ENCODE data around the gene DUSP15. TPM values are rescaled to one million over a fixed set of nuclear protein-coding genes. Genes with fewer than 3 reads are reported as not detected.

Gene DUSP15
- polyA plus RNA-seq, 2 of the 4 experiments (the other 2 are of a cell fraction), result 0.53 to 1.3 TPM

DNA sequence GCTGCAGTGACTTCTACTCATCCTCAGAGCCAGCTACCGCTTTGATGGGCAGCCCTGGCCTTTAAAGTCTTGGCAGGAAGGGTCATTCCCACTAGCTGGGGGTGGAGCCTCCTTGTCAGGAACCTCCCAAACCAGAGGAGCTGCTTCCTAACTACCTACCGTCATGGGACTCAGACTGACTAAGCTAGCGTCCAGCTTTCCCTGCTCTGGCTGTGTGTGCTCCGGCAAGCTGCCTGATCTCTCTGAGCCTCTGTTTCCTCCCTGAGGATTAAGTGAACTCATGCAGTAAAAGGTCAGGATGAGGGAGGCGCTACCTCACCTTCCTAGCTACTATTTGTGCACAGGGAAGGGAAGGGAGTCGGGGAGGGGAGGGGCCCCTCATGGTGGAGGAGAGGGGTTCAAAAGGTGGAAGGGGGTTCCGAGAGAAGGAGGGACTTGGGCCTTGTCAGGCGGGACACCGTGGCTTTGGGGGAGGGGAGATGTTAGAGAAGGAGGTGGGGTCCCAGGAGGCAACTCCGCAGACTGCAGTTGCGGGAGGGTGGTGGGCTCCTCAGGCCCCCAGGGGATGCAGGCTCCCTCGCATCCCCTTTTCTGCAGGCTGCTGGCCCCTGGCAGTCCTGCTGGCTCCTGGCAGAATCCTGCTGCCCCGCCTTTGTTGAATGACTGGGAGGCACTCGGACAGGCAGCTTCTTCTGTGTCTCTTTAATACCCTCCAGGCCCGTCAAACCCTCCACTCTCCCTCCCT lies 9.8 kb downstream of the DUSP15 start:
- H3K4me2 ChIP-seq, result peak overlapping the region; percentile 98
- FAIRE-seq, result no peak
- H3K9me3 ChIP-seq, result no peaks in the 10 kb centered on the region
- 30% methylated on average over 15 of the region's 15 CpGs for WGBS (ENCODE audit: missing lambda C conversion rate)
- H3K4me1 ChIP-seq, result peaks cover 15% of the 10 kb centered on the region
- H3K27ac ChIP-seq, result peak overlapping the region; percentile 28 to 82; a peak in 5 of 6 replicates
- peak overlapping the region; percentile 57 for H3K4me3 ChIP-seq
- TF ChIP-seq HOXA7 (CRISPR knock-in tag; IDR thresholded peaks at IDR 0.05), result no peak
- no peak for TF ChIP-seq HDAC2 (IDR thresholded peaks at IDR 0.05)
- TF ChIP-seq ZFP36 (IDR thresholded peaks at IDR 0.05; ENCODE audit: borderline replicate concordance, partially characterized antibody), result peak; percentile 47
- TF ChIP-seq, protein P1, sequence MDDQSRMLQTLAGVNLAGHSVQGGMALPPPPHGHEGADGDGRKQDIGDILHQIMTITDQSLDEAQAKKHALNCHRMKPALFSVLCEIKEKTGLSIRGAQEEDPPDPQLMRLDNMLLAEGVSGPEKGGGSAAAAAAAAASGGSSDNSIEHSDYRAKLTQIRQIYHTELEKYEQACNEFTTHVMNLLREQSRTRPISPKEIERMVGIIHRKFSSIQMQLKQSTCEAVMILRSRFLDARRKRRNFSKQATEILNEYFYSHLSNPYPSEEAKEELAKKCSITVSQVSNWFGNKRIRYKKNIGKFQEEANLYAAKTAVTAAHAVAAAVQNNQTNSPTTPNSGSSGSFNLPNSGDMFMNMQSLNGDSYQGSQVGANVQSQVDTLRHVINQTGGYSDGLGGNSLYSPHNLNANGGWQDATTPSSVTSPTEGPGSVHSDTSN (IDR thresholded peaks at IDR 0.05), result no peak
- TF ChIP-seq PHF8 (IDR thresholded peaks at IDR 0.05; ENCODE audit: borderline replicate concordance, low read depth), result no peak
- peak; percentile 16 to 59; a peak in 5 of 6 replicates for ATAC-seq
- ChIA-PET CTCF (interaction anchor here (0.7 to 11.6 kb wide), 11 partner anchors 8 to 231 kb away, joined by 3 to 193 read pairs (median 4); partner anchors contain the start of gene PDRG1), POLR2A (no interaction called here)
- peak in 1 of 2 experiments; percentile 44 for DNase-seq (ENCODE audit: low read depth in 1 of 2, low spot score in 1 of 2)

DNA sequence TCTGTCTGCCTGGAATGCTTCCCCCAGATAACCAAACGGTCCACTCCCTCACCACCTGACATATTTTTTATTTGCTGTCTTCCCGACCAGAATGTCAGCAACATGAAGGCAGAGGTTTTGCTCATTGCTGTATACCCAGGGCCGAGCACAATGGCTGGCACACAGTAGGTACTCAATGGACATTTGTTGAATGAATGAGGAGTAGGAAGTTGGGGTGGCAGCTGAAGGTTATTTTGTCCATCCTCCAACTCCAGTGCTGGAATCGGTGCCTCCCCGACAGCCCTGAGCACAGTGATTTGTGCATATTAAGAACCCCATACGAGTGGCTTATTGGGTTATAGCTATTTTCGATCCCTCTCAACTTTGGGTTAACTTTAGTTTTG lies 10.3 kb downstream of the DUSP15 start:
- TF ChIP-seq CBX2 (IDR thresholded peaks at IDR 0.05; ENCODE audit: borderline replicate concordance, low read depth), result no peak
- TF ChIP-seq CHD4 (IDR thresholded peaks at IDR 0.05; ENCODE audit: borderline replicate concordance), result no peak
- TF ChIP-seq, protein P2, sequence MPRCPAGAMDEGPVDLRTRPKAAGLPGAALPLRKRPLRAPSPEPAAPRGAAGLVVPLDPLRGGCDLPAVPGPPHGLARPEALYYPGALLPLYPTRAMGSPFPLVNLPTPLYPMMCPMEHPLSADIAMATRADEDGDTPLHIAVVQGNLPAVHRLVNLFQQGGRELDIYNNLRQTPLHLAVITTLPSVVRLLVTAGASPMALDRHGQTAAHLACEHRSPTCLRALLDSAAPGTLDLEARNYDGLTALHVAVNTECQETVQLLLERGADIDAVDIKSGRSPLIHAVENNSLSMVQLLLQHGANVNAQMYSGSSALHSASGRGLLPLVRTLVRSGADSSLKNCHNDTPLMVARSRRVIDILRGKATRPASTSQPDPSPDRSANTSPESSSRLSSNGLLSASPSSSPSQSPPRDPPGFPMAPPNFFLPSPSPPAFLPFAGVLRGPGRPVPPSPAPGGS (IDR thresholded peaks at IDR 0.05), result no peak
- TF ChIP-seq MAFK (IDR thresholded peaks at IDR 0.05; ENCODE audit: partially characterized antibody), result no peak
- TF ChIP-seq FOSL2 (IDR thresholded peaks at IDR 0.05), result no peak
- no peak for TF ChIP-seq FOSL2 (CRISPR knock-in tag; IDR thresholded peaks at IDR 0.05)
- TF ChIP-seq, protein P3, sequence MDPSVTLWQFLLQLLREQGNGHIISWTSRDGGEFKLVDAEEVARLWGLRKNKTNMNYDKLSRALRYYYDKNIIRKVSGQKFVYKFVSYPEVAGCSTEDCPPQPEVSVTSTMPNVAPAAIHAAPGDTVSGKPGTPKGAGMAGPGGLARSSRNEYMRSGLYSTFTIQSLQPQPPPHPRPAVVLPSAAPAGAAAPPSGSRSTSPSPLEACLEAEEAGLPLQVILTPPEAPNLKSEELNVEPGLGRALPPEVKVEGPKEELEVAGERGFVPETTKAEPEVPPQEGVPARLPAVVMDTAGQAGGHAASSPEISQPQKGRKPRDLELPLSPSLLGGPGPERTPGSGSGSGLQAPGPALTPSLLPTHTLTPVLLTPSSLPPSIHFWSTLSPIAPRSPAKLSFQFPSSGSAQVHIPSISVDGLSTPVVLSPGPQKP (IDR thresholded peaks at IDR 0.05; ENCODE audit: low read depth, low read length), result no peak
- no peak for TF ChIP-seq EP300 (IDR thresholded peaks at IDR 0.05)
- no peak for TF ChIP-seq HDAC2 (IDR thresholded peaks at IDR 0.05)
- TF ChIP-seq, protein P4, sequence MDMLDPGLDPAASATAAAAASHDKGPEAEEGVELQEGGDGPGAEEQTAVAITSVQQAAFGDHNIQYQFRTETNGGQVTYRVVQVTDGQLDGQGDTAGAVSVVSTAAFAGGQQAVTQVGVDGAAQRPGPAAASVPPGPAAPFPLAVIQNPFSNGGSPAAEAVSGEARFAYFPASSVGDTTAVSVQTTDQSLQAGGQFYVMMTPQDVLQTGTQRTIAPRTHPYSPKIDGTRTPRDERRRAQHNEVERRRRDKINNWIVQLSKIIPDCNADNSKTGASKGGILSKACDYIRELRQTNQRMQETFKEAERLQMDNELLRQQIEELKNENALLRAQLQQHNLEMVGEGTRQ (IDR thresholded peaks at IDR 0.05), result no peak
- no peak for TF ChIP-seq RCOR1 (IDR thresholded peaks at IDR 0.05; ENCODE audit: low read depth, low read length)
- no peak for TF ChIP-seq KDM5A (IDR thresholded peaks at IDR 0.05)
- H3K4me3 ChIP-seq, result no peak overlapping the region
- ATAC-seq (no peak), DNase-seq (ENCODE audit: low read depth in 1 of 2, low spot score in 1 of 2) (no peak), FAIRE-seq (no peak)
- no peaks in the 10 kb centered on the region for H3K9me3 ChIP-seq
- H3K27ac ChIP-seq, result no peak overlapping the region
- ChIA-PET CTCF (interaction anchor here (0.6 to 11.6 kb wide), 9 partner anchors 7 to 240 kb away, joined by 3 to 193 read pairs (median 4); partner anchors contain the start of gene PDRG1), POLR2A (no interaction called here)
- WGBS (ENCODE audit: missing lambda C conversion rate), result 64% methylated on average over 7 of the region's 7 CpGs
- H3K4me2 ChIP-seq, result peak overlapping the region; percentile 98; the same call in 2 of the 3 replicates
- peaks cover 15% of the 10 kb centered on the region for H3K4me1 ChIP-seq

DNA sequence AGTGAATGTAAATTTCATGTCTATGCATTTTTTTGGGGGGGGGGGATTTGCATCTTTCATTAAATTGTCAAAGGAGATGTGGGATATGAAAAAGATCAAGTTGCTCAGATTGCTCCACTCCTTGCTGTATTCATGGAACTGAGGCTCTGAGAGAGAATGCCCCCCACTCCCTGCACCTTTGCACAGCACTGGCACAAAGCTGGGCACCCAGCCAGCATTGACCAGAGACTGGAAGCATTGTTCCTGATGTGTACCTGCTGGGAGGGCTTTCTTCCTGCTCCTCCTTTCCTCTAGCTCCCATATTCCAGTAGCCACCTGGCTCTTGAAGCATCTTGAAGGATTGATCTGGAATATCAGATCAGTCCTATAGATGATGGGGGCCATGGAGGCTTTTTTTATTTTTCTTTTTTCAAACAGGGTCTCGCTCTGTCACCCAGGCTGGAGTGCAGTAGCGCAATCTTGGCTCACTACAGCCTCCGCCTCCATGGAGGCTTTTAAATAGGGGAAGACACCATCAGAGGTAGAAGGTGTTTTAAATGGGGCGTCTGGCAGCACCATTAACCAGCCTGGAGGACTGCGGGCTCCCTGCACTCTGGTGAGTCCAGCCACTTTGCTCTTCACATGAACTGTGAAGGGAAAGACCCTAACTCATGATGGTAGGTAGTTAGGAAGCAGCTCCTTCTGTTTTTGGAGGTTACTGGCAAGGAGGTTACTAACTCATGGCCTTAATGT lies 10.9 kb downstream of the DUSP15 start:
- CTCF ChIA-PET, result interaction anchor here (0.6 to 11.6 kb wide), 8 partner anchors 12 to 240 kb away, joined by 3 to 193 read pairs (median 5); partner anchors contain the start of gene PDRG1
- Histone ChIP-seq H3K27ac (no peak overlapping the region), H3K4me1 (peaks cover 15% of the 10 kb centered on the region), H3K4me2 (no peak overlapping the region), H3K9me3 (no peaks in the 10 kb centered on the region), H3K4me3 (no peak overlapping the region)
- TF ChIP-seq SMC3 (IDR thresholded peaks at IDR 0.05), result no peak
- TF ChIP-seq, protein P5, sequence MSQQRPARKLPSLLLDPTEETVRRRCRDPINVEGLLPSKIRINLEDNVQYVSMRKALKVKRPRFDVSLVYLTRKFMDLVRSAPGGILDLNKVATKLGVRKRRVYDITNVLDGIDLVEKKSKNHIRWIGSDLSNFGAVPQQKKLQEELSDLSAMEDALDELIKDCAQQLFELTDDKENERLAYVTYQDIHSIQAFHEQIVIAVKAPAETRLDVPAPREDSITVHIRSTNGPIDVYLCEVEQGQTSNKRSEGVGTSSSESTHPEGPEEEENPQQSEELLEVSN (IDR thresholded peaks at IDR 0.05; ENCODE audit: borderline replicate concordance, low read depth), result no peak
- ATAC-seq, result no peak
- no peak for FAIRE-seq
- no peak for DNase-seq (ENCODE audit: low read depth in 1 of 2, low spot score in 1 of 2)
- 74% methylated on average over 5 of the region's 5 CpGs for WGBS (ENCODE audit: missing lambda C conversion rate)
- POLR2A ChIA-PET, result no interaction called here
